OCI-LY1 (cell line): ENCODE results near the gene ANKS3.

ENCODE experiments used
- H2AFZ ChIP-seq: fragments of 200-600 bp; sonication (generic), shearing (Covaris generic); 2 replicates; pipeline ENCODE4 v1.6.0; 2014; ENCODE audit warnings: antibody characterized with exemption, mild to moderate bottlenecking, low read length
- H3F3A ChIP-seq: fragments of 200-600 bp; sonication (generic), shearing (Covaris generic); 2 replicates; pipeline ENCODE4 v1.6.0; 2014; ENCODE audit warnings: mild to moderate bottlenecking, antibody characterized with exemption, low read length, moderate library complexity; ENCODE audit not compliant: insufficient read depth
- H3K27ac ChIP-seq: fragments of 200-600 bp; sonication (generic); 2 replicates; pipeline ENCODE4 v1.5.1; 2014; ENCODE audit warnings: low read length, mixed run types, mild to moderate bottlenecking, low read depth; ENCODE audit not compliant: poor library complexity, severe bottlenecking
- H3K27me3 ChIP-seq: fragments of 200-600 bp; sonication (generic); 2 replicates; pipeline ENCODE4 v1.6.0; 2014; ENCODE audit warnings: antibody characterized with exemption, mild to moderate bottlenecking, low read length, moderate library complexity; ENCODE audit not compliant: insufficient read depth
- H3K36me3 ChIP-seq: fragments of 200-600 bp; sonication (generic); 2 replicates; pipeline ENCODE4 v1.6.1; 2014; ENCODE audit warnings: mild to moderate bottlenecking, antibody characterized with exemption, low read length, moderate library complexity, mixed read lengths; ENCODE audit not compliant: insufficient read depth
- H3K4me1 ChIP-seq: fragments of 200-600 bp; sonication (generic); 2 replicates; pipeline ENCODE4 v1.5.1; 2014; ENCODE audit warnings: mild to moderate bottlenecking, low read length, moderate library complexity; ENCODE audit not compliant: insufficient read depth, severe bottlenecking
- H3K4me2 ChIP-seq: fragments of 200-600 bp; sonication (generic), shearing (Covaris generic); 2 replicates; pipeline ENCODE4 v1.6.1; 2014; ENCODE audit warnings: low read length
- H3K4me3 ChIP-seq: fragments of 200-600 bp; sonication (generic); 2 replicates; pipeline ENCODE4 v1.5.1; 2014; ENCODE audit warnings: low read length, low read depth, mild to moderate bottlenecking, mixed read lengths; ENCODE audit not compliant: poor library complexity, severe bottlenecking
- H3K79me2 ChIP-seq: fragments of 200-600 bp; shearing (Covaris generic); 2 replicates; pipeline ENCODE4 v1.6.1; 2016; ENCODE audit warnings: mixed run types, low read length, mixed read lengths; ENCODE audit not compliant: insufficient read depth
- H3K9ac ChIP-seq: fragments of 200-600 bp; sonication (generic), shearing (Covaris generic); 2 replicates; pipeline ENCODE4 v1.6.1; 2014; ENCODE audit warnings: mild to moderate bottlenecking, low read length, mixed read lengths
- H3K9me2 ChIP-seq: fragments of 200-600 bp; sonication (generic), shearing (Covaris generic); 2 replicates; pipeline ENCODE4 v1.6.1; 2014; ENCODE audit warnings: low read depth, mild to moderate bottlenecking, low read length, mixed read lengths
- H3K9me3 ChIP-seq: fragments of 200-600 bp; shearing (Covaris generic); 2 replicates; pipeline ENCODE4 v1.6.1; 2014; ENCODE audit warnings: low read length, mixed read lengths
- H4K20me1 ChIP-seq: fragments of 200-600 bp; sonication (generic), shearing (Covaris generic); 2 replicates; pipeline ENCODE4 v1.6.0; 2016; ENCODE audit warnings: mild to moderate bottlenecking, low read length; ENCODE audit not compliant: insufficient read depth
- CTCF ChIP-seq: fragments of 200-600 bp; sonication (generic), shearing (Covaris generic); IDR thresholded peaks from 2 replicates; pipeline ENCODE4 v1.5.1; 2017; ENCODE audit warnings: mild to moderate bottlenecking, antibody characterized with exemption, low read length, moderate library complexity, mixed read lengths
- EZH2 ChIP-seq: fragments of 200-600 bp; sonication (generic), shearing (Covaris generic); IDR thresholded peaks from 2 replicates; pipeline ENCODE4 v1.8.0; 2017; ENCODE audit warnings: borderline replicate concordance, mixed run types, mild to moderate bottlenecking, antibody characterized with exemption, low read length, moderate library complexity, mixed read lengths

Gene ANKS3

GRCh38 chr16:4678596-4678995, 55.5 kb downstream of the ANKS3 start:
- Histone ChIP-seq H3F3A (no peaks in the 10 kb centered on the region), H3K9me2 (no peaks in the 10 kb centered on the region), H3K4me3 (no peak overlapping the region), H3K4me2 (no peak overlapping the region), H4K20me1 (no peaks in the 10 kb centered on the region), H3K79me2 (no peaks in the 10 kb centered on the region), H3K9me3 (no peaks in the 10 kb centered on the region), H3K4me1 (no peaks in the 10 kb centered on the region), H3K27me3 (no peaks in the 10 kb centered on the region), H3K36me3 (peaks cover 17% of the 10 kb centered on the region), H3K27ac (no peak overlapping the region), H2AFZ (no peak overlapping the region), H3K9ac (no peak overlapping the region)
- no peak for TF ChIP-seq EZH2
- no peak for TF ChIP-seq CTCF

DNA sequence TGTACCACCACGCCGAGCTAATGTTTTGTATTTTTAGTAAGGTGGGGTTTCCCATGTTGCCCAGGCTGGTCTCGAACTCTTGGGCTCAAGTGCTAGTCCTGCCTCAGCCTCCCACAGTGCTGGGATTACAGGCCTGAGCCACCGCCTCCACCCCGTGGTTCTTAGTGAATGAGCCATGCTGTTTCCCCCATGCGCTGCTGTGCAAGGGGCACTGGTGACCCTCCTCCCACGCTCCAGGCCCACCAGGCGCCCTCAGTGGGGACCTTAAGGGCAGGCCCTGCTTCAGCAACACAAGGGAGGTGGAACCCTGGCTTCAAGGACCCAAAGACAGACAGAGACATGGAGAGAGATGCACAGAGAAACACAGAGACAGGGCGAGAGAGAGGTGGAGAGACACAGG, 56.1 kb downstream of the ANKS3 start:
- no peak overlapping the region for H3K4me3 ChIP-seq
- H3K36me3 ChIP-seq = peaks cover 11% of the 10 kb centered on the region
- H3K27ac ChIP-seq = no peak overlapping the region
- no peaks in the 10 kb centered on the region for H3K4me1 ChIP-seq
- H3K9me2 ChIP-seq = no peaks in the 10 kb centered on the region
- TF ChIP-seq EZH2 (no peak), CTCF (no peak)
- no peak overlapping the region for H3K4me2 ChIP-seq
- no peaks in the 10 kb centered on the region for H3K79me2 ChIP-seq
- no peak overlapping the region for H3K9ac ChIP-seq
- no peaks in the 10 kb centered on the region for H3F3A ChIP-seq
- H2AFZ ChIP-seq = no peak overlapping the region
- no peaks in the 10 kb centered on the region for H3K9me3 ChIP-seq
- no peaks in the 10 kb centered on the region for H3K27me3 ChIP-seq
- H4K20me1 ChIP-seq = no peaks in the 10 kb centered on the region

GRCh38 chr16:4677390-4677789, 56.7 kb downstream of the ANKS3 start:
- H3K36me3 ChIP-seq = peaks cover 5% of the 10 kb centered on the region; the same call in 1 of the 2 replicates
- no peak for TF ChIP-seq CTCF
- TF ChIP-seq EZH2 = no peak
- H4K20me1 ChIP-seq = no peaks in the 10 kb centered on the region
- H3K27ac ChIP-seq = no peak overlapping the region
- H3K4me2 ChIP-seq = no peak overlapping the region
- no peaks in the 10 kb centered on the region for H3K9me3 ChIP-seq
- no peaks in the 10 kb centered on the region for H3K4me1 ChIP-seq
- H2AFZ ChIP-seq = no peak overlapping the region
- H3F3A ChIP-seq = no peaks in the 10 kb centered on the region
- no peaks in the 10 kb centered on the region for H3K9me2 ChIP-seq
- H3K9ac ChIP-seq = no peak overlapping the region
- no peak overlapping the region for H3K4me3 ChIP-seq
- H3K27me3 ChIP-seq = no peaks in the 10 kb centered on the region
- H3K79me2 ChIP-seq = no peaks in the 10 kb centered on the region
